Parathyroid adenoma (tissue), 2 donors: ENCODE measurements around the gene ATP6V1B1.

Experiments
- H2AFZ ChIP-seq: fragments of 300-600 bp; sonication (generic); one replicate; pipeline ENCODE4 v1.7.0; 2017; ENCODE audit warnings: antibody characterized with exemption, mild to moderate bottlenecking
- H3K27ac ChIP-seq: fragments of 300-600 bp; sonication (generic); one replicate; pipeline ENCODE4 v1.7.0; 2017
- H3K27me3 ChIP-seq: fragments of 300-600 bp; sonication (generic); one replicate; pipeline ENCODE4 v1.7.0; 2017; ENCODE audit warnings: low read length; ENCODE audit not compliant: control insufficient read depth, insufficient read depth
- H3K36me3 ChIP-seq: fragments of 300-600 bp; sonication (generic); one replicate; pipeline ENCODE4 v1.7.0; 2017; ENCODE audit warnings: low read length; ENCODE audit not compliant: control insufficient read depth, insufficient read depth
- H3K4me1 ChIP-seq: fragments of 300-600 bp; sonication (generic); one replicate; pipeline ENCODE4 v1.7.0; 2017; ENCODE audit warnings: control low read depth
- H3K4me2 ChIP-seq: fragments of 300-600 bp; sonication (generic); one replicate; pipeline ENCODE4 v1.7.0; 2017; ENCODE audit warnings: low read length
- H3K4me3 ChIP-seq: fragments of 300-600 bp; sonication (generic); one replicate; pipeline ENCODE4 v1.7.0; 2017; ENCODE audit warnings: low read depth, low read length
- H3K79me2 ChIP-seq: fragments of 300-600 bp; sonication (generic); one replicate; pipeline ENCODE4 v1.7.0; 2017; ENCODE audit warnings: control low read depth
- H3K9ac ChIP-seq: fragments of 300-600 bp; sonication (generic); one replicate; pipeline ENCODE4 v1.7.0; 2017; ENCODE audit warnings: mild to moderate bottlenecking
- H3K9me3 ChIP-seq: fragments of 300-600 bp; sonication (generic); one replicate; pipeline ENCODE4 v1.7.0; 2017; ENCODE audit warnings: low read length; ENCODE audit not compliant: control insufficient read depth
- CTCF ChIP-seq: fragments of 300-600 bp; sonication (generic); IDR thresholded peaks from one replicate; pipeline ENCODE4 v1.7.0; 2017; ENCODE audit warnings: antibody characterized with exemption, mild to moderate bottlenecking
- donor health status: primary hyperparathyroidism.

Gene ATP6V1B1

GRCh38 chr2:70903171-70903570 lies 32.5 kb upstream of the ATP6V1B1 start:
- Histone ChIP-seq H3K4me1 (no peaks in the 10 kb centered on the region), H3K9me3 (no peaks in the 10 kb centered on the region), H3K27me3 (no peaks in the 10 kb centered on the region), H2AFZ (no peak overlapping the region), H3K36me3 (no peaks in the 10 kb centered on the region), H3K79me2 (no peaks in the 10 kb centered on the region), H3K9ac (no peak overlapping the region), H3K4me3 (no peak overlapping the region), H3K27ac (no peak overlapping the region), H3K4me2 (no peak overlapping the region)
- no peak for TF ChIP-seq CTCF

GRCh38 chr2:70903641-70904340 lies 31.9 kb upstream of the ATP6V1B1 start:
- Histone ChIP-seq H3K79me2 (no peaks in the 10 kb centered on the region), H3K4me1 (no peaks in the 10 kb centered on the region), H3K4me2 (no peak overlapping the region), H3K9ac (no peak overlapping the region), H3K9me3 (no peaks in the 10 kb centered on the region), H2AFZ (no peak overlapping the region), H3K27me3 (no peaks in the 10 kb centered on the region), H3K27ac (no peak overlapping the region), H3K4me3 (no peak overlapping the region), H3K36me3 (no peaks in the 10 kb centered on the region)
- TF ChIP-seq CTCF = no peak

GRCh38 chr2:70904371-70905216 lies 31.1 kb upstream of the ATP6V1B1 start:
- H3K27me3 ChIP-seq = no peaks in the 10 kb centered on the region
- no peak overlapping the region for H3K4me2 ChIP-seq
- H3K9ac ChIP-seq = no peak overlapping the region
- no peaks in the 10 kb centered on the region for H3K4me1 ChIP-seq
- no peak for TF ChIP-seq CTCF
- no peak overlapping the region for H3K27ac ChIP-seq
- no peak overlapping the region for H3K4me3 ChIP-seq
- no peaks in the 10 kb centered on the region for H3K9me3 ChIP-seq
- no peaks in the 10 kb centered on the region for H3K79me2 ChIP-seq
- H3K36me3 ChIP-seq = no peaks in the 10 kb centered on the region
- no peak overlapping the region for H2AFZ ChIP-seq

GRCh38 chr2:70905443-70906421 lies 30.0 kb upstream of the ATP6V1B1 start:
- TF ChIP-seq CTCF = no peak
- H3K4me1 ChIP-seq = no peaks in the 10 kb centered on the region
- H3K9me3 ChIP-seq = no peaks in the 10 kb centered on the region
- H3K4me2 ChIP-seq = no peak overlapping the region
- H3K9ac ChIP-seq = no peak overlapping the region
- H3K4me3 ChIP-seq = no peak overlapping the region
- H3K36me3 ChIP-seq = no peaks in the 10 kb centered on the region
- H3K27ac ChIP-seq = no peak overlapping the region
- H2AFZ ChIP-seq = no peak overlapping the region
- H3K27me3 ChIP-seq = no peaks in the 10 kb centered on the region
- H3K79me2 ChIP-seq = no peaks in the 10 kb centered on the region
